Mesothelial cell of epicardium (in vitro differentiated cells): Measurements from ENCODE around the gene RERE. TPM values are rescaled to one million over a fixed set of nuclear protein-coding genes. Genes with fewer than 3 reads are reported as not detected.

Experiments
- DNase-seq, 2 experiments: peaks; one replicate each; pipeline ENCODE4 v3.0.0; 2021; ENCODE audit warnings: low spot score in 2 of 2; ENCODE audit not compliant: unreplicated experiment in 2 of 2
- H3K27ac Mint-ChIP-seq: 2 replicates; pipeline ENCODE4 v1.8.0; 2021; ENCODE audit warnings: mixed read lengths
- H3K27me3 Mint-ChIP-seq: 2 replicates; pipeline ENCODE4 v1.8.0; 2021; ENCODE audit warnings: low read depth, mixed read lengths
- H3K36me3 Mint-ChIP-seq: 2 replicates; pipeline ENCODE4 v1.8.0; 2021; ENCODE audit warnings: mixed read lengths
- H3K4me1 Mint-ChIP-seq: 2 replicates; pipeline ENCODE4 v1.8.0; 2021; ENCODE audit warnings: mixed read lengths
- H3K4me3 Mint-ChIP-seq: 2 replicates; pipeline ENCODE4 v1.8.0; 2021; ENCODE audit warnings: mild to moderate bottlenecking, moderate library complexity, mixed read lengths
- H3K9me3 Mint-ChIP-seq: 2 replicates; pipeline ENCODE4 v1.8.0; 2021; ENCODE audit warnings: mixed read lengths
- CTCF ChIP-seq: fragments of 200-600 bp; sonication (generic); IDR thresholded peaks from one replicate; pipeline ENCODE4 v1.5.0; 2021; ENCODE audit warnings: antibody characterized with exemption; ENCODE audit not compliant: unreplicated experiment
- total RNA-seq: library from RNA; stranded (reverse); gene quantifications from 3 replicates; pipeline ENCODE4 v1.2.1, GENCODE V29; 2021

The RERE gene
- total RNA-seq, 1 donor from 2014 or later = 187 TPM

- no peak overlapping the region for H3K4me3 Mint-ChIP-seq
- TF ChIP-seq CTCF = no peak
- peaks cover 9% of the 10 kb centered on the region for H3K4me1 Mint-ChIP-seq
- H3K9me3 Mint-ChIP-seq = peaks cover 4% of the 10 kb centered on the region
- no peak overlapping the region for H3K27ac Mint-ChIP-seq
- DNase-seq = no peak
- no peaks in the 10 kb centered on the region for H3K27me3 Mint-ChIP-seq
- peaks cover 3% of the 10 kb centered on the region for H3K36me3 Mint-ChIP-seq
Measured at GRCh38 chr1:8649027-8649426, 168.4 kb downstream of the RERE start.

- H3K4me3 Mint-ChIP-seq = no peak overlapping the region
Measured at GRCh38 chr1:8646996-8647395, 170.4 kb downstream of the RERE start.

GRCh38 chr1:8646189-8646588 is 171.3 kb downstream of the RERE start:
- peaks cover 8% of the 10 kb centered on the region for H3K4me1 Mint-ChIP-seq
- DNase-seq = no peak
- TF ChIP-seq CTCF = no peak
- H3K9me3 Mint-ChIP-seq = peaks cover 4% of the 10 kb centered on the region
- H3K4me3 Mint-ChIP-seq = no peak overlapping the region
- no peaks in the 10 kb centered on the region for H3K27me3 Mint-ChIP-seq
- H3K27ac Mint-ChIP-seq = peak overlapping the region; percentile 36
- peaks cover 3% of the 10 kb centered on the region for H3K36me3 Mint-ChIP-seq

More at GRCh38 chr1:8646996-8647395, 170.4 kb downstream of the RERE start:
- Mint-ChIP-seq H3K9me3 (peaks cover 4% of the 10 kb centered on the region), H3K36me3 (peaks cover 3% of the 10 kb centered on the region), H3K27me3 (no peaks in the 10 kb centered on the region), H3K4me1 (peaks cover 8% of the 10 kb centered on the region), H3K27ac (no peak overlapping the region)
- no peak for DNase-seq
- TF ChIP-seq CTCF = no peak

- H3K36me3 Mint-ChIP-seq = no peaks in the 10 kb centered on the region
- H3K27ac Mint-ChIP-seq = no peak overlapping the region
- H3K9me3 Mint-ChIP-seq = no peaks in the 10 kb centered on the region
- no peak for DNase-seq
- H3K4me1 Mint-ChIP-seq = peaks cover 13% of the 10 kb centered on the region
- no peak overlapping the region for H3K4me3 Mint-ChIP-seq
- TF ChIP-seq CTCF = no peak
- no peaks in the 10 kb centered on the region for H3K27me3 Mint-ChIP-seq
Measured at GRCh38 chr1:8643542-8644536, 173.6 kb downstream of the RERE start.

GRCh38 chr1:8642114-8642513 is 175.3 kb downstream of the RERE start:
- no peaks in the 10 kb centered on the region for H3K9me3 Mint-ChIP-seq
- no peak overlapping the region for H3K4me3 Mint-ChIP-seq
- TF ChIP-seq CTCF = no peak
- no peak for DNase-seq
- no peak overlapping the region for H3K27ac Mint-ChIP-seq
- no peaks in the 10 kb centered on the region for H3K27me3 Mint-ChIP-seq
- no peaks in the 10 kb centered on the region for H3K36me3 Mint-ChIP-seq
- H3K4me1 Mint-ChIP-seq = peaks cover 13% of the 10 kb centered on the region
